GM12891 (cell line): ENCODE data around the gene KCP.

ENCODE experiments used
- POLR2A ChIP-seq: IDR thresholded peaks from 2 replicates; pipeline ENCODE4 v1.6.1; 2011; ENCODE audit warnings: low read depth, low read length, control low read depth
- POLR2AphosphoS5 ChIP-seq: IDR thresholded peaks from 2 replicates; pipeline ENCODE4 v1.6.1; 2011; ENCODE audit warnings: low read depth, low read length, control low read depth
- POU2F2 ChIP-seq: IDR thresholded peaks from 2 replicates; pipeline ENCODE4 v1.6.1; 2011; ENCODE audit warnings: low read depth, mild to moderate bottlenecking, control low read depth, low read length, moderate library complexity
- SPI1 ChIP-seq: IDR thresholded peaks from 2 replicates; pipeline ENCODE4 v1.6.1; 2011; ENCODE audit warnings: low read depth, low read length, control low read depth

- TF ChIP-seq POU2F2, result no peak
- TF ChIP-seq POLR2AphosphoS5, result no peak
- no peak for TF ChIP-seq POLR2A
- no peak for TF ChIP-seq SPI1
Observed at GRCh38 chr7:128880791-128881457, 29.6 kb downstream of the KCP start.
